HuH-7.5 (cell line): Measurements from ENCODE around the gene DNAJC3.
"Not testable (repeated sequence)": the region's sequence is repeated elsewhere in the genome, so short reads cannot be mapped to it uniquely, and the experiment has no call there.

ENCODE experiments used
- DNase-seq: peaks from one replicate; pipeline ENCODE4 v3.0.0; 2011; ENCODE audit warnings: low spot score

DNAJC3 gene

DNA sequence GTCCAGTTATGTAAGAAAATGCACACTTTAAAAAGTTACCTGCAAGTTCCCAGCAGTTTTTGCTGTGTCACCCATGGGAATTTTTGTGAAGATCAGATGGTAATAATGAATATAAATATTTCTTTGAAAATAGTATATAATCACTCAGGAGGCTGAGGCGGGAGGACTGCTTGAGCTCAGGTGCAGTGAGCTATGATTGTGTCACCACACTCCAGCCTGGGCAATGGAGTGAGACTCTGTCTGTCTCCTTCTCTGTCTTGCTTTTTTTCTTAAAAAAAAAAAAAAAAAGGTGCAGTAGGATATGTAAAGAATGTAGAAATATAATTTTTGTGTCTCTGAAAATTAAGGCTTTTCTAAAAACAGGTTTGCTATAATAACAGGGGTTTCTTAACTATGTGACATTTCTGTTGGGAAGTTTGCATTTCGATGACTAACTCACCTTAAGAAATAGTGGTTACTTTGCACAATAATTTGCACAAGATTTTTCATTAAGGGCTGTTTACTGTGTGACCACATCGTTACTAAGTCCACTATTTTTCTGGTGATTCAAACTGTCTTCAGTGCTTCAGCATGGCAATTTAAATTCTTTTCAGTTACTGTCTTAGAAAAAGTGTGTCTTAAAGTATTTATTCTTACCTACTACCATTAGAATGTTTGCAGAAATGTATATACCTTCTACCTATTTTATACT is 37.3 kb downstream of the DNAJC3 start:
- DNase-seq = no peak

DNA sequence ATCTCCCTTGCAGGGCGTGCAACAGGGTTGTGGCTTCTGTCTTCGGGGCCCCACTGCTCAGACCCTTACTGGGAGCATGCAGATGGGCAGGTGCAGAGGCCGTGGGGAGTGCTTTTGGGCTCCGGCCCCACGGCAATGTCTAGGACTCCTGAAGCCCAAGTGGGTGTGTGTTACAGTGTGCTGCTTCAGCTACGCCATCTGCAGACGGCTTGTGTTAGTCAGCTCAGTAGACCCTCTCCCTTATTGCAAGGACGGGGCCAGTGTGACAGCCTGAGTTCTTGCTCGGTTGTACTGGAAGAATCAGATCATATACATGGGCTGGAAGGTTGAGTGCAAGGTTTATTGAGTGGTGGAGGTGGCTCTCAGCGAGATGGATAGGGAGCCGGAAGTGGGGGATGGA is 39.3 kb downstream of the DNAJC3 start:
- DNase-seq = no peak

DNA sequence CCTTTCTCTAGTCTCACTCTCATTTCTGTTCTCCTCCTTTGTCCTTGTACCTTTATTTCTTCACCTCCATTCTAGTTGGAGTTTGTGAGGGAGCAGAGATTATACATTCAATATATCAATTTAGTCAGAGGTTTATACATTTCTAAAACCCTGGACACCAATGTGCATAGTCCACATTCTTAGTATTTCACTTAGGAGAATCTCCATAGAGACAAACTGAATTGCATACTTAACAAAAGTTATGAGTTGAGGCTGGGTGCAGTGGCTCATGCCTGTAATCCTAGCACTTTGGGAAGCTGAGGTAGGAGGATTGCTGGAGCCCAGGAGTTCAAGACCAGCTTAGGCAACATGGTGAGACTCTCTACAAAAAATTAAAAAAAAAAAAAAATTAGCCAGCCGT is 45.3 kb downstream of the DNAJC3 start:
- no peak for DNase-seq

GRCh38 chr13:95723438-95723837 is 46.5 kb downstream of the DNAJC3 start:
- DNase-seq = no peak

DNA sequence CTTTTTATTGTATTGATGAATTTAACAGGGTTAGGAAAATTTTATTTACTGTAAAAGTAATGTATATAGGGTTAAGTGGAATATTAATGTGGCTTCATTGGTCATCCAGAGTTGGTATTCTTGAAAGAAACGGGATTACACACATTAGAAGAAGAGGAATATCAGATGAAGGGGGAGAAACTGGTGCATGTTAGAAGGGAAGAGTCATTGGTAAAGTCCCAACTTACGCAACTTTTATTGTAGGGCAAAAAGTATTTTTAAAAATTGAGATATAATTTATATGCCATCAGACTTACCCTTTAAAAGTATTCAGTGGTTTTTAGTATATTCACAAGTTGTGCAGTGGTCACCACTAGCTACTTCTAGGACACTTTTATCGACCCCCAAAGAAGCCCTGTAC is 47.3 kb downstream of the DNAJC3 start:
- no peak for DNase-seq

- no peak for DNase-seq
Observed at GRCh38 chr13:95726876-95727275, 49.9 kb downstream of the DNAJC3 start.

DNA sequence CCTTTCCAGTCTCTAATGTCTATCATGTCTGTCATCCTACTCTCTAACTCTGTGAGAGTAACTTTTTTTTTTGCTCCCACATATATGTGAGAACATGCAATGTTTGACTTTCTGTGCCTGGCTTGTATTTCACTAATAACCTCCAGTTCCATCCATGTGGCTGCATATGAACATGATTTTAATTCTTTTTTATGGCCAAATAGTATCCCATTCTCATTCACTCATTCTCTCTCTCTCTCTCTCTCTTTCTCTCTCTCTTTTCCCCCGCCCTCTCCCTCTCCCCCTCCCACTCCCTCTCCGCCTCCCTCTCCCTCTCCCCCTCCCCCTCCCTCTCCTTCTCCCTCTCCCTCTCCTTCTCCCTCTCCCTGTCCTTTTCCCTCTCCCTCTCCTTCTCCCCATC is 52.0 kb downstream of the DNAJC3 start:
- DNase-seq = no peak

DNA sequence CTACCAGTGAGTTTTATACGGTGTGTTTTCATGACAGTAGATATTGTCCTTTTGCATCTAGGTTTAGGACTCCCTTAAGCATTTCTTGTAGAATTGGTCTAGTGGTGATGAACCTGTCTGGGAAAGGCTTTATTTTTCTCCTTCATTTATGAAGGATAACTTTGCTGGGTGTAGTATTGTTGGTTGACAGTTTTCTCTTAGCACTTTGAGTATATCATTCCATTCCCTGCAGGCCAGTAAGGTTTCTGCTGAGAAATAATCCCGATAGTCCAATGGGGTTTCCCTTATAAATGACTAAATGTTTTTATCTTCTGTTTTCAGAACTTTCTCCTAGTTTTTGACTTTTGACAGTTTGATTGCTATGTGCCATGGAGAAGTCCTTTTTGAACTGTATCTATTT is 57.2 kb downstream of the DNAJC3 start:
- no peak for DNase-seq

DNA sequence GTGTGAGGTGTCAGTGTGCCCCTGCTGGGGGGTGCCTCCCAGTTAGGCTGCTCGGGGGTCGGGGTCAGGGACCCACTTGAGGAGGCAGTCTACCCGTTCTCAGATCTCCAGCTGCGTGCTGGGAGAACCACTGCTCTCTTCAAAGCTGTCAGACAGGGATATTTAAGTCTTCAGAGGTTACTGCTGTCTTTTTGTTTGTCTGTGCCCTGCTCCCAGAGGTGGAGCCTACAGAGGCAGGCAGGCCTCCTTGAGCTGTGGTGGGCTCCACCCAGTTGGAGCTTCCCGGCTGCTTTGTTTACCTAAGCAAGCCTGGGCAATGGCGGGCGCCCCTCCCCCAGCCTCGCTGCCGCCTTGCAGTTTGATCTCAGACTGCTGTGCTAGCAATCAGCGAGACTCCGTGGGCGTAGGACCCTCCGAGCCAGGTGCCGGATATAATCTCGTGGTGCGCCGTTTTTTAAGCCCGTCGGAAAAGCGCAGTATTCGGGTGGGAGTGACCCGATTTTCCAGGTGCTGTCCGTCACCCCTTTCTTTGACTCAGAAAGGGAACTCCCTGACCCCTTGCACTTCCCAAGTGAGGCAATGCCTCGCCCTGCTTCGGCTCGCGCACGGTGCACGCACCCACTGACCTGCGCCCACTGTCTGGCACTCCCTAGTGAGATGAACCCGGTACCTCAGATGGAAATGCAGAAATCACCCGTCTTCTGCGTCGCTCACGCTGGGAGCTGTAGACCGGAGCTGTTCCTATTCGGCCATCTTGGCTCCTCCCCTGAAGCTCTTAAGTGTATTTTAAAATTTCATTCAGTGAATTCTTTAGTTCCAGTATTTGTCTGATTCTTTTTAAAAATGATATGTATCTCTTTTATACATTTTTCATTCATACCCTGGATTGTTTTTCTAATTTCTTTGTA is 63.4 kb downstream of the DNAJC3 start:
- DNase-seq = not testable (repeated sequence)

GRCh38 chr13:95740979-95741320 is 64.0 kb downstream of the DNAJC3 start:
- no peak for DNase-seq

DNA sequence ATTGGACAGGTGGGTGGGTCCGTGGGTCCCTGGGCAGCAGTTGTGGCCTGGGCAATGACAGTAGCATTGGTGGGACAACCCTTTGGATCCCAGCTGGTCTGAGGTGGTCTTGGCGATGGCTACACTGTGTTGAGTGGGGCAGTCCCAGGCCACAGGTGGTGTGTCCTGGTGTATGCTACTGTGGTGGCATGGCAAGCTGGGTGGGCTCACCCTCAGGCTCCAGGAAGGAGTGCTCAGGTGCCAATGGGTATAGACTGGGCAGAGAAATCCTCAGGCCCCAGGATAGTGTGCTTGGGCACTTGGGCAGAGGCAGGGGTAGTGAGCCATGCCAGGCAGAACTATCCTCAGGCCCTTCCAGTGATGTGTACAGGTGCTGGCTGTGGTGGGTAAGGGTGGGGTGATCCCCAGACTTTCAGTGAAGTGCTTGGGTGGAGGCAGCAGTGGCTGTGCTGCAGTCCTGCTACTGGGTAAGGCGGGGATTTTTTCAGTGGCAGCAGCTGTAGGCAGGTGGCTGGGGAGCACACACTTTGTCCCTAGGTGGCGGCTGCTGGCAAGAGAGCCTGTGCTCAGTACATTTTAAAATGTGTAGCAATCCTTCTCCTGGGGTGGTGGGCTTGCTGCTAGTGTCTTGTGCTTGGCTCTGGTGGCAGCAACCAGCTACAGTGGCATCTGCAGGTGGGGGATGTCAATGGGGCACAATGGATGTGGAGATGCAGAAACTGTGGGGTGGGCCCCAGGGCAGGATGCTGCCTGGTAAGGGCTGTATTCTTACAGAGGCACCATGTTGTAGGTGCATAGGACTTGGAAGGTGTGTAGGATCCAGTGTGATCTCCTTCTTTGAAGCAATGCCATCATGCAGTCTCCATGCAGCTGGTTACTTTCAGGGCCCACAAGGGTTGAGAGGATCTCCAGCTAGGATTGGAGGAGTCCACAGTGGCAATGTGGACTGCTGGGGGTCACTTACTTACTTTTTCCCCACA is 64.9 kb downstream of the DNAJC3 start:
- no peak for DNase-seq

- no peak for DNase-seq
Observed at GRCh38 chr13:95743192-95743591, 66.3 kb downstream of the DNAJC3 start.

- no peak for DNase-seq
Observed at GRCh38 chr13:95745289-95745688, 68.3 kb downstream of the DNAJC3 start.

GRCh38 chr13:95745752-95746151 is 68.8 kb downstream of the DNAJC3 start:
- DNase-seq = no peak

DNA sequence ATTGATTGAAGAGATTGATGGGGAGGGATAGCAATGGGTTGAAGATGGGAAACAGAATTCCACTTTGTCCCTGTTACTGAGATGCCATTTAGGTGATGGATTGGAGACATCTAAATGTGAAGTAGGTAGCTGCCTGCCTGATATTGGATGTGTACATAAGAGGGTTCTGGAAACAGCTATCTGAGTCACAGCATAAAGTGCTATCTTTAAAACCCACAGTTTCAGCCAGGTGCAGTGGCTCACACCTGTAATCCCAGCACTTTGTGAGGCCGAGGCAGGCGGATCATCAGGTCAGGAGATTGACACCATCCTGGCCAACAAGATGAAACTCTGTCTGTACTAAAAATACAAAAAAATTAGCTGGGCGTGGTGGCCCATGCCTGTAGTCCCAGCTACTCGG is 72.6 kb downstream of the DNAJC3 start:
- DNase-seq = no peak

GRCh38 chr13:95752677-95753076 is 75.7 kb downstream of the DNAJC3 start:
- DNase-seq = no peak

DNA sequence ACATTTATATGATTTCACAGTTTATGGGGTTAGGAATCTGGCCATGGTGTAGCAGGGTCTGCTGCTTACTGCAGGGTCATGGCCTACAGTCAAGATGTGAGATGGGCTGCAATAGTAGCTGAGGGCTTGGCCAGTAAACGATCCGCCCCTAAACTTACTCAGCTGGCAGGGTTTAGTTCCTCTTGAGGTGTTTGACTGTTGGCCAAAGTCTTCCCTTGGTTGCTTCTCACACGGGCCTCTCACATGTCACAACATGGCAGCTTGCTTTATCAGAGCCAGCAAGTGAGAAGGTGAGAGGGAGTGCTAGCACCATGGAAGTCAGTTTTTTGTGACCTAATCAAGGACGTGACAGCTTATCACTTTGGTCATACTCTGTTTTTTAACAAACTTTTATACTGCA is 77.1 kb downstream of the DNAJC3 start:
- no peak for DNase-seq

- DNase-seq = no peak
Observed at GRCh38 chr13:95756072-95756471, 79.1 kb downstream of the DNAJC3 start.

DNA sequence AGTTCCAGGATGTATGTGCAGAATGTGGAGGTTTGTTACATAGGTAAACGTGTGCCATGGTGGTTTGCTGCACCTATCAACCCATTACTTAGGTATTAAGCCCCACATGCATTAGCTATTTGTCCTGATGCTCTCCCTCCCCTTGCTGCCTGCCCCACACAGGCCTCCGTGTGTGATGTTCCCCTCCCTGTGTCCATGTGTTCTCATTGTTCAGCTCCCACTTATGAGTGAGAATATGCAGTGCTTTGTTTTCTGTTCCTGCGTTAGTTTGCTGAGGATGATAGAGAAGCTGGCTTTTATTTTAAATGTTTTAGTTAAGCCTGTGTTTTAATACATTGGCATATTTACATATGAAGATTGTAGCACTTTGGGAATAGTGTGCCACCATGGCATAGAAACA is 85.7 kb downstream of the DNAJC3 start:
- DNase-seq = not testable (repeated sequence)

GRCh38 chr13:95763601-95764000 is 86.7 kb downstream of the DNAJC3 start:
- DNase-seq = no peak

DNA sequence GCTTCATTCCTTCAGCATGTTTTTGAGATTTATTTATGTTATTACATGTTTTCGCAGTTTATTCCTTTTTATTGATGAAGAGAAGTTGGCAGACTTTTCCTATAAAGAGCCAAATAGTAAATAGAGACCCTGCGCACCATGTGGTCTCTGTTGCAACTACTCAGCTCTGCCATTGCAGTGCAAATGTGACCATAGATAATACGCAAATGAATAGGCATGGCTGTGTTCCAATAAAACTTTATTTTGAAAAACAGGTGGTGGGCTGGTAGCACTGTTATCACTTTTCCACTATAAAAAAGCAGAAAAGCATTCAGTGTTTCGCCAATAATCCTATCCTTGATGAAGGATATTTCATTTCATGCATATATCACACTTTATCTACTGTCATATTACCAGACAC is 95.0 kb downstream of the DNAJC3 start:
- DNase-seq = no peak

GRCh38 chr13:95779522-95779921 is 102.6 kb downstream of the DNAJC3 start:
- no peak for DNase-seq
